ENCODE measurements around the gene BBS5.

BBS5 gene

DNA sequence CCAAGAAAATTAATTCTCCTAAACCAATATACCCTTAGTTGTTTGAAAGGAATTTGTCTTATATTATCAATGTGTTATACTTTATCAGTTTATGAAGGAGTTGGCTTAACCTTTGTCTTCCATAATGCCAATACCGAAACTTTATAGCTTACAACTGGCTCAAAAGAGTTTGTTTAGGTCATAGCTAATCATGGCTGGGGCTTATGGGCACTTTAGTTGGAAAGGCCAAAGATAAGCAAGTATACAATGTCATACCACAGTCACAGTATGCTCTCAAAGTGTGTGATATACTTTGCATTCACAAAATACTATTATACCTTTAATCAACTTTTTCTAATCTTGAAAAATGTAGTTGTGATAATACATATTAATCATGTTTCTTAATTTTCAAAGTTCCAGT lies 32.5 kb downstream of the BBS5 start:
- no peaks in the 10 kb centered on the region for H3K79me1 ChIP-seq (ENCODE audit: low read depth, low read length)

GRCh38 chr2:169512525-169512924 lies 33.2 kb downstream of the BBS5 start:
- no peak overlapping the region for H2BK120ac ChIP-seq (ENCODE audit: low read depth, low read length)
- H3K36me3 ChIP-seq (replicated peaks in 1 of 2; ENCODE audit: control insufficient read depth in 2 of 2, insufficient read depth in 2 of 2, low read length in 2 of 2) = no peaks in the 10 kb centered on the region
- no peak overlapping the region for H4K91ac ChIP-seq (ENCODE audit: low read depth, low read length, poor library complexity)
- no peak overlapping the region for H3K4me3 ChIP-seq (ENCODE audit: low read length in 2 of 2)
- no peak overlapping the region for H3K18ac ChIP-seq (ENCODE audit: low read length)
- no peaks in the 10 kb centered on the region for H3K79me1 ChIP-seq (ENCODE audit: low read depth, low read length)
- no peak overlapping the region for H2AK5ac ChIP-seq (ENCODE audit: low read depth, low read length)
- H2BK5ac ChIP-seq (ENCODE audit: low read length) = no peak overlapping the region
- H3K4me1 ChIP-seq (ENCODE audit: control insufficient read depth in 2 of 2, insufficient read depth in 1 of 2, low read depth in 1 of 2, low read length in 2 of 2) = peaks cover 3 to 15% of the 10 kb centered on the region in 2 donors
- no peak overlapping the region for H3K9ac ChIP-seq (ENCODE audit: low read depth, low read length, poor library complexity)
- no peak overlapping the region for H3K23ac ChIP-seq (ENCODE audit: low read depth, low read length, poor library complexity)
- H3K27me3 ChIP-seq (ENCODE audit: control insufficient read depth in 3 of 3, insufficient read depth in 3 of 3, low read depth in 1 of 3, low read length in 3 of 3) = no peaks in the 10 kb centered on the region
- H2BK12ac ChIP-seq (ENCODE audit: low read length) = no peak overlapping the region
- H3K27ac ChIP-seq (replicated peaks; ENCODE audit: low read length) = no peak overlapping the region
- H2BK15ac ChIP-seq (ENCODE audit: low read length) = no peak overlapping the region
- no CpG with 5 or more reads among the region's 2 CpGs for WGBS, 2 donors (ENCODE audit: extremely low coverage in 2 of 2, insufficient read length in 2 of 2, insufficient replicate concordance in 1 of 2)
- H3K4me2 ChIP-seq (ENCODE audit: insufficient read depth, low read length, poor library complexity, severe bottlenecking) = no peak overlapping the region
- H3K14ac ChIP-seq (ENCODE audit: low read length) = no peak overlapping the region
- no peaks in the 10 kb centered on the region for H3K9me3 ChIP-seq (replicated peaks in 1 of 2; ENCODE audit: control insufficient read depth in 2 of 2, insufficient read depth in 1 of 2, low read depth in 1 of 2, low read length in 2 of 2)
- no peak for DNase-seq (ENCODE audit: low spot score)
- H3K4ac ChIP-seq (ENCODE audit: low read length) = no peak overlapping the region
- H2AFZ ChIP-seq (ENCODE audit: low read length) = no peak overlapping the region
- H4K8ac ChIP-seq (ENCODE audit: low read depth, low read length) = no peak overlapping the region

More for the DNA sequence above, 32.5 kb downstream of the BBS5 start:
- Histone ChIP-seq H2BK120ac (ENCODE audit: low read depth, low read length) (no peak overlapping the region), H4K8ac (ENCODE audit: low read depth, low read length) (no peak overlapping the region), H3K27ac (replicated peaks; ENCODE audit: low read length) (no peak overlapping the region), H2BK12ac (ENCODE audit: low read length) (no peak overlapping the region), H3K23ac (ENCODE audit: low read depth, low read length, poor library complexity) (no peak overlapping the region), H3K4ac (ENCODE audit: low read length) (no peak overlapping the region), H3K4me1 (ENCODE audit: control insufficient read depth in 2 of 2, insufficient read depth in 1 of 2, low read depth in 1 of 2, low read length in 2 of 2) (peaks cover 3 to 15% of the 10 kb centered on the region in 2 donors), H3K4me2 (ENCODE audit: insufficient read depth, low read length, poor library complexity, severe bottlenecking) (no peak overlapping the region), H2BK15ac (ENCODE audit: low read length) (no peak overlapping the region), H3K14ac (ENCODE audit: low read length) (no peak overlapping the region), H3K36me3 (replicated peaks in 1 of 2; ENCODE audit: control insufficient read depth in 2 of 2, insufficient read depth in 2 of 2, low read length in 2 of 2) (no peaks in the 10 kb centered on the region), H4K91ac (ENCODE audit: low read depth, low read length, poor library complexity) (no peak overlapping the region), H3K9ac (ENCODE audit: low read depth, low read length, poor library complexity) (no peak overlapping the region), H2AFZ (ENCODE audit: low read length) (no peak overlapping the region), H3K27me3 (ENCODE audit: control insufficient read depth in 3 of 3, insufficient read depth in 3 of 3, low read depth in 1 of 3, low read length in 3 of 3) (no peaks in the 10 kb centered on the region), H3K4me3 (ENCODE audit: low read length in 2 of 2) (no peak overlapping the region), H2BK5ac (ENCODE audit: low read length) (no peak overlapping the region), H3K9me3 (replicated peaks in 1 of 2; ENCODE audit: control insufficient read depth in 2 of 2, insufficient read depth in 1 of 2, low read depth in 1 of 2, low read length in 2 of 2) (no peaks in the 10 kb centered on the region), H2AK5ac (ENCODE audit: low read depth, low read length) (no peak overlapping the region), H3K18ac (ENCODE audit: low read length) (no peak overlapping the region)
- WGBS, 2 donors (ENCODE audit: extremely low coverage in 2 of 2, insufficient read length in 2 of 2, insufficient replicate concordance in 1 of 2) = no CpG with 5 or more reads among the region's 1 CpG
- no peak for DNase-seq (ENCODE audit: low spot score)

DNA sequence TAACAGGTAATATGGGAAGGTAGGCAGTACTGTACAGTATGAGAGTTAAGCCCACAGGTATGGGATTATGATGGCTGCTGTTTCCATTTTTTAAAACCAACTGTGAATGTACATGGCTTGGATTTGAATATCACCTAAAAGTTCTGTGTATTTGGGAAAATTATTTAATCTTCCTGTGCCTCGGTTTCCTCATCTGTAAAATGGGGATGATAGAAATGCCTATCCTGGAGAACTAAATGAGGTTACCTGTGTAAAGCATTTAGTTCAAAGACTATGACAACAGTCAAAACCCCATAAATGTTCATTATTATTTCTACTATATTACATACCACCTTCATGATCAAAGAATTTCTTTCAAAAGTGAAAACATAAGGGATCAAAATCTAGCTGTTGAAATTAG lies 33.8 kb downstream of the BBS5 start:
- no peak overlapping the region for H3K27ac ChIP-seq (replicated peaks; ENCODE audit: low read length)
- no peaks in the 10 kb centered on the region for H3K79me1 ChIP-seq (ENCODE audit: low read depth, low read length)
- H3K4me3 ChIP-seq (ENCODE audit: low read length in 2 of 2) = no peak overlapping the region
- no peak overlapping the region for H3K23ac ChIP-seq (ENCODE audit: low read depth, low read length, poor library complexity)
- no peak overlapping the region for H2AFZ ChIP-seq (ENCODE audit: low read length)
- H2BK120ac ChIP-seq (ENCODE audit: low read depth, low read length) = no peak overlapping the region
- no peaks in the 10 kb centered on the region for H3K9me3 ChIP-seq (replicated peaks in 1 of 2; ENCODE audit: control insufficient read depth in 2 of 2, insufficient read depth in 1 of 2, low read depth in 1 of 2, low read length in 2 of 2)
- H2BK5ac ChIP-seq (ENCODE audit: low read length) = no peak overlapping the region
- no peak overlapping the region for H3K4ac ChIP-seq (ENCODE audit: low read length)
- H3K27me3 ChIP-seq (ENCODE audit: control insufficient read depth in 3 of 3, insufficient read depth in 3 of 3, low read depth in 1 of 3, low read length in 3 of 3) = no peaks in the 10 kb centered on the region
- H3K14ac ChIP-seq (ENCODE audit: low read length) = no peak overlapping the region
- H2AK5ac ChIP-seq (ENCODE audit: low read depth, low read length) = no peak overlapping the region
- H2BK15ac ChIP-seq (ENCODE audit: low read length) = no peak overlapping the region
- H3K4me1 ChIP-seq (ENCODE audit: control insufficient read depth in 2 of 2, insufficient read depth in 1 of 2, low read depth in 1 of 2, low read length in 2 of 2) = peaks cover 3 to 15% of the 10 kb centered on the region in 2 donors
- H3K36me3 ChIP-seq (replicated peaks in 1 of 2; ENCODE audit: control insufficient read depth in 2 of 2, insufficient read depth in 2 of 2, low read length in 2 of 2) = no peaks in the 10 kb centered on the region
- H3K9ac ChIP-seq (ENCODE audit: low read depth, low read length, poor library complexity) = no peak overlapping the region
- DNase-seq (ENCODE audit: low spot score) = no peak
- H2BK12ac ChIP-seq (ENCODE audit: low read length) = no peak overlapping the region
- no peak overlapping the region for H4K91ac ChIP-seq (ENCODE audit: low read depth, low read length, poor library complexity)
- no peak overlapping the region for H3K18ac ChIP-seq (ENCODE audit: low read length)
- H3K4me2 ChIP-seq (ENCODE audit: insufficient read depth, low read length, poor library complexity, severe bottlenecking) = no peak overlapping the region
- WGBS, 2 donors (ENCODE audit: extremely low coverage in 2 of 2, insufficient read length in 2 of 2, insufficient replicate concordance in 1 of 2) = no CpG with 5 or more reads among the region's 1 CpG
- H4K8ac ChIP-seq (ENCODE audit: low read depth, low read length) = no peak overlapping the region

- no peak overlapping the region for H4K8ac ChIP-seq (ENCODE audit: low read depth, low read length)
- no peak for DNase-seq (ENCODE audit: low spot score)
- no peaks in the 10 kb centered on the region for H3K36me3 ChIP-seq (replicated peaks in 1 of 2; ENCODE audit: control insufficient read depth in 2 of 2, insufficient read depth in 2 of 2, low read length in 2 of 2)
- H3K27ac ChIP-seq (replicated peaks; ENCODE audit: low read length) = no peak overlapping the region
- no peaks in the 10 kb centered on the region for H3K9me3 ChIP-seq (replicated peaks in 1 of 2; ENCODE audit: control insufficient read depth in 2 of 2, insufficient read depth in 1 of 2, low read depth in 1 of 2, low read length in 2 of 2)
- H2AFZ ChIP-seq (ENCODE audit: low read length) = no peak overlapping the region
- H3K79me1 ChIP-seq (ENCODE audit: low read depth, low read length) = no peaks in the 10 kb centered on the region
- H2BK15ac ChIP-seq (ENCODE audit: low read length) = no peak overlapping the region
- WGBS, 2 donors (ENCODE audit: extremely low coverage in 2 of 2, insufficient read length in 2 of 2, insufficient replicate concordance in 1 of 2) = no CpG with 5 or more reads among the region's 3 CpGs
- peaks cover 3 to 15% of the 10 kb centered on the region in 2 donors for H3K4me1 ChIP-seq (ENCODE audit: control insufficient read depth in 2 of 2, insufficient read depth in 1 of 2, low read depth in 1 of 2, low read length in 2 of 2)
- no peak overlapping the region for H2AK5ac ChIP-seq (ENCODE audit: low read depth, low read length)
- no peak overlapping the region for H4K91ac ChIP-seq (ENCODE audit: low read depth, low read length, poor library complexity)
- no peak overlapping the region for H3K18ac ChIP-seq (ENCODE audit: low read length)
- H3K23ac ChIP-seq (ENCODE audit: low read depth, low read length, poor library complexity) = no peak overlapping the region
- no peak overlapping the region for H3K4me2 ChIP-seq (ENCODE audit: insufficient read depth, low read length, poor library complexity, severe bottlenecking)
- H3K4me3 ChIP-seq (ENCODE audit: low read length in 2 of 2) = no peak overlapping the region
- no peaks in the 10 kb centered on the region for H3K27me3 ChIP-seq (ENCODE audit: control insufficient read depth in 3 of 3, insufficient read depth in 3 of 3, low read depth in 1 of 3, low read length in 3 of 3)
- H2BK12ac ChIP-seq (ENCODE audit: low read length) = no peak overlapping the region
- no peak overlapping the region for H3K9ac ChIP-seq (ENCODE audit: low read depth, low read length, poor library complexity)
- no peak overlapping the region for H3K14ac ChIP-seq (ENCODE audit: low read length)
- H3K4ac ChIP-seq (ENCODE audit: low read length) = no peak overlapping the region
- no peak overlapping the region for H2BK120ac ChIP-seq (ENCODE audit: low read depth, low read length)
- no peak overlapping the region for H2BK5ac ChIP-seq (ENCODE audit: low read length)
Observed at GRCh38 chr2:169513926-169514325, 34.6 kb downstream of the BBS5 start.
